Endothelial cell of hepatic sinusoid (primary cell): Measurements from ENCODE around the gene PRRC2B.
"Not testable (repeated sequence)": the region's sequence is repeated elsewhere in the genome, so short reads cannot be mapped to it uniquely, and the experiment has no call there.

Source experiments
- in situ Hi-C: cut with HindIII; loops from 2 replicates; pipeline ENCODE4 v1.10.0; 2017; ENCODE audit warnings: low sequenced_read_pairs

PRRC2B gene

DNA sequence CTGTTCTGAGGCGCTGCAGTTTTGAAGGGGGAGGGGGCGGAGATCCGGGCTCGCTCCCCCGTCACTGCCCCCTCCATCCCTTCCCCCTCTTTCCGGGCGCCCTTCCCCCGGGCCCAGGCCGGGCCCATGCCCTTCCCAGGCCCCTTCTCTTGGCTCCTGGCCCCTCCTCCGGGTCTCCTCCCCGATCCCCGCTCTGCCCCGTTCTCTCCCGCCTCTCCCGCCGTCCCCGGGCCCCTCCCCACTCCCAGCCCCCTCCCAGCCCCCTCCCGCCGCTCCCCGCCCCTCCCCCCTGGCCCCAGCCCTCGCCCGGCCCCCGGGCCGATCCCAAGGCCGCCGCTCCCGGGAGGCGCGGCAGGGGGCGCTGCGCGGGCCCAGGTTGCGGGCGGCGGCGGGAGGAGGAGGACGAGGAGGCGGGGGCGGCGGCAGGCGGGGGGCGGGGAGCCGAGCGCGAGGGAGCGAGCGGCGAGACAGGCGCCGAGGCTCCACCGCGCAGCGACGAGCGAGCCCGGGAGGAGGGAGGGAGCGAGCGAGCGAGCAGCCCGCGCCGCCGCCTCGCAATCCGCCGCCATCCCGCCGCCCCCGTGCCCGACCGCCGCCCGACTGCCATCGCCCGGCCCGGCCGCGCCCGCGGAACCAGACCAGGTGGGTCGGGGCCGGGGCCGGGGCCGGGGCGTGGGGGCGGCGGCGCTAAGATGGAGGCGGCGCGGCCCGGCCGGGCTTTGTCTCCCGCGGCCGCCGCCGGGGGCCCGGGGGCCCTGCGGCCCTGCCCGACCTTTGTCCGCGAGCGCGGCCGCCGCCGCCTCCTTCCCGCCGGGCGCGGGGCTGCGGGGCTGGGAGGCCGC, at the start of gene PRRC2B:
TSS of gene PRRC2B (plus strand) at position 465 of the 842 bp plus-strand sequence. CDS start 36,059 bp downstream, outside the sequence.
- in situ Hi-C loops: loop anchor here (5.0 kb wide), 1 partner anchor 33 kb away; no protein-coding TSS in a partner anchor

DNA sequence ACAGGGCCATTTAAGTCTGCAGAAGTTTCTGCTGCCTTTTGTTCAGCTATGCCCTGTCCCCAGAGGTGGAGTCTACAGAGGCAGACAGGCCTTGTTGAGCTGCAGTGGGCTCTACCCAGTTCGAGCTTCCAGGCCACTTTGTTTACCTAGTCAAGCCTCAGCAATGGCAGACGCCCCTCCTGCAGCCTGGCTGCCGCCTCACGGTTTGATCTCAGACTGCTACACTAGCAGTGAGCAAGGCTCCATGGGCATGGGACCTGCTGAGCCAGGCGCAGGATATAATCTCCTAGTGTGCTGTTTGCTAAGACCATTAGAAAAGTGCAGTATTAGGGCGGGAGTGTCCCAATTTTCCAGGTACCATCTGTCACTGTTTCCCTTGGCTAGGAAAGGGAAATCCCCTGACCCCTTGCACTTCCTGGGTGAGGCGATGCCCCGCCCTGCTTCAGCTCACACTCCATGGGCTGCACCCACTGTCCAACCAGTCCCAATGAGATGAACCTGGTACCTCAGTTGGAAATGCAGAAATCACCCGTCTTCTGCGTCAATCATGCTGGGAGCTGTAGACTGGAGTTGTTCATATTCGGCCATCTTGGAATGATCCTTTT, 48.9 kb upstream of the PRRC2B start:
- in situ Hi-C loops: not testable (repeated sequence)

DNA sequence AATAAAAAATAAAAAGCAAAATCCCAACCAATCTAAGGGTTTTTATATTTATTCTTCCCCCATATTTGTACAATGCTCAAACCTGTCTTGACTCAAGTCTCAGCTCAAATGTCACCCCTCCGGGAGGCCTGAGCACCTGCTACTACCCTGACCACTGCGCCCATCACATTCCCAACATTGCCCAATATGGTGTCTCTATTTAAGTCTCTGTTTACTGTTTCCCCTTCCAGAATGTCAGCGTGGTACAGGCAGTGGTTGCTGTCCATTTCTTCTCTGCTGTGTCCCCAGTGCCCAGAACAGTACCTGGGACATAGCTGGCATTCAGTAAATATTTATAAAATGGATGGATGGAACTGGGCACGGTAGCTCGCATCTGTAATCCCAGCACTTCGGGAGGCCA, 47.3 kb upstream of the PRRC2B start:
- in situ Hi-C loops: no loop called here

DNA sequence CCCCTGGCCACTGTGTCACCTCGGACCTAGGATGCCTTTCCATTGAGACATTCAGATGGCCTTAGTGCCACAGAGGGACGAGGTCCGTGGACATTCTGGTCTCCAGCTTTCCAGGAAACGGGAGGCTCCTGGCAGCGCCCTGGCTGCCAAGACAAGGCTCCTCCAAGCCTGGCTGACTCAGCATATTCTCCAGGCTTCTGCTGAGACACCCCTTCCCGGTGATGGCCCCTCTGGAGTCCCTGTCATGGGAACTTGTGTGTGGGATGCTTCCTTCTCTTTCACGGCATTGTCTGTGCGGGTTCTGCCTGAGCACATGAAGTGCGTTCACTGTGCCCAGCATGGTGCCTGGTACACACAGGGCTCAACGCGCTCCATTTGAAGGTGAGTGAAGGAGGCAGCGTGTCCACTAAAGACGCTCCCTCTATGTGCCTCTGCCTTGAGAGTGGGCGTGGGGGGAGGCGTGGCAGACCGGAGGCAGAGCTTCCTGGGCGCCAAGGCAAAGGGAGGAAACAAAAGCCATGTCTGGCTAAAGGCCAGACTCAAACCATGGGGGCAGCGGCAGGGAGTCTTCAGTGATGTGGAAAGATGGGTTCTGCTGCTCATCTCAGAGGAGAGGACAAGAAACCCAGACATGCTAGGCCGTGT, 46.4 kb upstream of the PRRC2B start:
- in situ Hi-C loops: no loop called here

DNA sequence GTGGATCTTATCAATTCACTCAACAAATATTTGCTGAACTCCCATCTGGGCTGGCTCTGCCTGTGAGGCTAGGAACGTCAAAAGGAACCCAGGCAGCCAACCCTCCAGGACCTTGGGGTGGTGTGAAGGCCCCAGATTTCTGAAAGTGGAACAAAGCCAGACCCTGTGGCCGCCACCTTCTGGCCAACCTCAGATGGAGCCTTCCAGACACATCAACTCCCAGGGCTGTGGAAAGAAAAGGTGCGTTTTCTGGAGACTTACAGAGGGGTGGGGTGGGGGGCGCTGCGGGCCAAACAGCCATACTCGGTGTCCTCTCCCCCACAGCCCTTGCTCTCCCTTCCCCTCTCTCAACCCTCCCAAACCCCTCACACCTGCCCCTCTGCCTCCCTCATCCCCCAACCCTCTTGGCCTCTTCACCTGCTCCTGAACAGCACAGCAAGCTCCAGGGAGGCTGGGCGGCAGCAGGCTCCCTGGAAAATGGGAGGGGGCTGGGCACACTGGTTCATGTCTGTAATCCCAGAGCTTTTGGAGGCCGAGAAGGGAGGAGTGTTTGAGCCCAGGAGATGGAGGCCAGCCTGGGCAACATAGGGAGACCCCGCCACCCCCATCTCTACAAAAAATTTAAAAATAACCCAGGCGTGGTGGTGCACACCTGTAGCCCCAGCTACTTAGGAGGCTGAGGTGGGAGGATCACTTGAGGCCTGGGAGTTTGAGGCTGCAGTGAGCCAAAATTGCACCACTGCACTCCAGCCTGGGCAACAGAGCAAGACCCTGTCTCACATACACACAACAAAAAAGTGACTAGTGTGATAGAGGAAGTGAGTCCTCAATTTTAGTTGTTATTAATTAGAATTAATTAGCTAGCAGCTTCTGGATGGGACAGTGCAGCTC, 45.0 kb upstream of the PRRC2B start:
- in situ Hi-C loops: no loop called here

DNA sequence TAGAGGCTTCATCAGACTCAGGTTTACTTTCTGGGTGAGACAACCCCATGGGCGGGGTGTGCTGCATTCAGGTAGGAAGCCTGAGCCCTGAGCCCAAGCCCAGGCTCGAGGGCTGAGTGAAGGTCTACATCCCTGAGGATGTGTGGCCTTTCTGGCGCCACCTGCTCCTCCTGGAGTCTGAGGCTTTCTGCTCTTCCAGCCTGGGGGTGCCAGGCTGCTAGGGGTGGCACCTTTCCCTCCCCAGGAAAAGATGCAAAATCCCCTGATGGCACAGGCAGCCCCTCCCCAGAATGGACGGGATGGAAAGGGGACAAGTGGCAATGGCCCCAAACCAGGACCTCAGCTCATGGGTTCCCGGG, 44.4 kb upstream of the PRRC2B start:
- in situ Hi-C loops: no loop called here

DNA sequence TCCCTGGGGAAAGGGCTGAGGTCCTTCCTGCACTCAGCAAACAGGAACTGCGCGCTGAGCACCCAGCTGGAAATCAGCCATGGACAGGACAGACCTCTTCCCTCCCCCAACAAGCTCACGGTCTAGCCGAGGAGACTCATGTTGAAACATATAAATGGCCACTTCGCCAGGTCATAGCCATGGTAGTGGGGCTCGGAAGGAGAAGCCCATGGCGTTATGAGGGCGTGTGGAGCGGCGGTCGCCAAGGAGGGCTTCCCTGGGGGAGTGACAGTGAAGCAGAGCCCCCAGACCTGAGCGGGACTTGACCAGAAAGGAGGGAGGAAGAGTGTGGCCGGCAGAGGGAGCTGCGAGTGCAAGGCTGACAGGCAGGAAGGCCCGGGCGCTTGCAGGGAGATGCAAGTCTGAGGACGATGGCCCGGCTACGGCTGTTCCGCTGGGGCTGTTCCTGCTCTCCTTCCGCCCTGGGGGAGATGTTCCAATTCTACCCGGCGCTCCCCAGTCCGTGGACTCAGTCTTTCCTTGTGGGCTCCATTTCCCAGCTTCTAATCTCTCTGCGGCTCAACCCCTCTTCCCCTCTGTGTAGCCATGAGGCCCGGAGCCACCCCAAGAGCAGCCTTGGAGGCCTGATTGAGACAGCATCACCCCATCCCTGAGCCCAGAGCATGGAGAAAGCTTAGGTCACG, 43.9 kb upstream of the PRRC2B start:
- in situ Hi-C loops: loop anchor here (5.0 kb wide), 1 partner anchor 87 kb away; no protein-coding TSS in a partner anchor

DNA sequence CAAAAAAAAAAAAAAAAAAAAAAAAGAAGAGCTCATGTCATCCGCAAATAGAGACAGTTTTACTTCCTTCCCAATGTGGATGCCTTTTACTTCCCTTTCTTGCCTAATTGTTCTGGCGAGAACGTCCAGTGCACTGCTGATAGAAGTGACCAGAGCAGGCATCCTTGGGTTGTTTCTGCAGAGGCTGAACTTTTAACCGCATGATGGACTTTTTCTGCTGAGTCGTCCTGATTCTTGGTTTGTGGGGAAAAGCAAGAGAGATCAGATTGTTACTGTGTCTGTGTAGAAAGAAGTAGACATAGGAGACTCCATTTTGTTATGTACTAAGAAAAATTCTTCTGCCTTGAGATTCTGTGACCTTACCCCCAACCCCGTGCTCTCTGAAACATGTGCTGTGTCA, 37.4 kb upstream of the PRRC2B start:
- in situ Hi-C loops: not testable (repeated sequence)

DNA sequence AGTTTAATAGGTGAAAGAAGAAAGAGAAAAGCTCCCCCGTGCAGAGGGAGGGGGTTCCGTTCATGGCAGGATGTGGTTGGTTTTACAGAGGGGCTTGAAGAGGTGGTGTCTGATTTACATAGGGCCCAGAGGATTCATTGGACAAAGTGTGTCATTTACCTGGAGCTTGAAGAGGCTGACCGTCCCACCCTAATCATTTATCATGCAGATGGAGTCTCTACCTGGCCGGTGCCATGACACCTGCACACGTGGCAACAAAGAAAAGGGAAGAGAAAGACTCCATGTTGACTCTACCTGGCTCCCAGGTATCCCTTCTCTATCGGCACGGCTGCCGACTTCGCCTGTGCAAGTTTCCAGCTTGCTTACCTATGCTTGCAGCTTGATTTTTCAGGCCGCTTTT, 35.3 kb upstream of the PRRC2B start:
- in situ Hi-C loops: no loop called here

DNA sequence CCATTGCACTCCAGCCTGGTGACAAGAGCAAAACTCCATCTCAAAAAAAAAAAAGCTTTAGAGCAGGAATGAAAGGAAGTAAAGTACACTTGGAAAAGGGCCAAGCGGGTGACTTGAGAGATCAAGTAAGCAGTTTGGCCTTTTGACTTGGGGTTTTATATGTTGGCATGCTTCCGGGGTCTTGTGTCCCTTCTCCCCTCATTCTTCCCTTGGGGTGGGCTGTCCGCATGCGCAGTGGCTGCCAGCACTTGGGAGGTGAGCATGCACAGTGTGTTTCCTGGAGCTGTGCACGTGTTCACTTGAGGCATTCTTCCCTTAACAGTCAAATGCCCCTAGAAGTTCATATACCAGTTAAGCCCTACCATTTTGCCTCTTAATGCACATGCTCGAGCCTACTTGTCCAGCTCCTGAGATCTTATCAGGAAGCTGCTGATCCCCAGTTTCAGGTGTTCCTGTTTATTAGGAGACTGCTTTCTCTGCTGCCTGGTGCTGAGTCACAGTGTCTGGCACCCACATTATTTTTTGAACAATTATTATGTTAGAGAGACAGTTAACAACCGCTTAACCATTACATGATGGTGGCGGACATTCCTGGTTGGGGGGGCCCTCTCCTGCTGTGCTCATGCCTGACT, 32.6 kb upstream of the PRRC2B start:
- in situ Hi-C loops: no loop called here

DNA sequence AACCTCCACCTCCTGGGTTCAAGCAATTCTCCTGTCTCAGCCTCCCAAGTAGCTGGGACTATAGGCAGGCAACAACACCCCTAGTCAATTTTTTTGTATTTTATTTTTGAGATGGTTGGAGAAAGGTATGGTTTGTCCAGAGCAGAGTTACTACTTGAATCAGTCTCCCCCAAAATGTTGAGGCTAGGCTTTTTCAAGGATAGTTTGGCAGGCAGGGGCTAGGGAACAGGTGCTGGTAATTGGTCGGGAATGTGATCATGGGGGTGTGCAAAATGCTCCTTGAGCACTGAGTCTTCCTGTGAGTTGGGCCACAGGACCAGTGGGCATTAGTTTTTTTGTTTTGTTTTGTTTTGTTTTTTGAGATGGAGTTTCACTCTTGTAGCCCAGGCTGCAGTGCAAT, 28.3 kb upstream of the PRRC2B start:
- in situ Hi-C loops: no loop called here

DNA sequence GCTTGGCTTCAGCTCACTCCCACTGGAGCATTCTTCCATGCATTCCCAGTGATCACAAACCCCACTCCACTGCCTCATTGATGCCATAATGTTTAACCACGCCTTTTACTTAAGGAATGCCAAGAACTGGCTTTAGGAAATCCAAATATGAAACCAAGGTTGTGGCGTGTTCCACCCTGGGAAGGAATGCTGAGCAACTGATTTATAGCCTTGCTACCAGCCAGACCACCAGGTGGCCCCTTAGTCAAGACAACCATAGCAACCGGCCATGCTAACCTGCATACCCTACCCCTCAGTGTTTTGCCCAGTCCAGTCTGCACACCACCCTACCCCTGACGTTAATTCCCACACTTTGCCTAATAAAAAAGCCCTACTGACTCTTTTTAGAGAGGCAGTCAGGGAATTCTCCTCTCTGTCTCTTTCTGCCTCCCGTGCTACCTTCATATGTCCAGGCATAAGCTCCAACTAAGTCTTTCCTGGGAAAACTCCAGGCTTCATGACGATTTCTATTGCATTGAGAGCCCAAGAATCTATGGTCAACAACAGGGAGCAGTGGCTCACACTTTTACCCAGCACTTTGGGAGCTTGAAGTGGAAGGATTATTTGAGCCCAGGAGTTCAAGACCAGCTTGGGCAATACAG, 27.0 kb upstream of the PRRC2B start:
- in situ Hi-C loops: no loop called here

DNA sequence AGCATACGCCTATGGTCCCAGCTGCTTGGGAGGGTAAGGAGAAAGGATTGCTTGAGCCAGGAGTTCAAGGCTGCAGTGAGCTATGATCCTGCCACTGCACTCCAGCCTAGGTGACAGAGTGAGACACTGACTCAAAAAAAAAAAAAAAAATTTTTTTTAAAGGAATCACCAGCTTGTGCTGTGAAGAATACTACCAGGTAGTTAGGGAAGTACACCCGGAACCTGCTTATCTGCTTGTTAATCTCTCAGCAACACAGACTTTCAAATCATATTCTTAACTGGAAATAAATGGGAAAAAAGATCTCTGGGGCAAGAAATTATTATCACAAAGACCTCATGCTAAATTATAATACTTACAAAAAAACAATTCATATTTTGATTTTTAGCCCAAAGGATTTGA, 26.4 kb upstream of the PRRC2B start:
- in situ Hi-C loops: no loop called here

DNA sequence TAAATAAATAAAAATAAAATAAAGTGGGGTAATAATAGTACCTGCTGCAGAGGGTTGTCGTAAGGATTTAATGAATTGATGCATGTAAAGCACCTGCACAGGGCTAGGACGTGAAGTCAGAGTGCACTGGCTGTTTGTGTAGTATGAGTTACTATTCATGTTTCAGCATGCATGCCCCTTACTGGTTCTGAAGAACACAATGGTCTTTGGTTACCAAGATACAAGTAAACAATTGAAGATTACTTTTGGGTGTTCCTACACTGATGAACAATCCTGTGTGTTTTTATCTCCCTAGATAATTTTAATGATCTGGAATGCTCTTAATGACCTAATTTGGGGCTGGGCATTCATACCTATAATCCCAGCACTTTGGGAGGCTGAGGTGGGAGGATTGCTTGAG, 23.2 kb upstream of the PRRC2B start:
- in situ Hi-C loops: no loop called here

DNA sequence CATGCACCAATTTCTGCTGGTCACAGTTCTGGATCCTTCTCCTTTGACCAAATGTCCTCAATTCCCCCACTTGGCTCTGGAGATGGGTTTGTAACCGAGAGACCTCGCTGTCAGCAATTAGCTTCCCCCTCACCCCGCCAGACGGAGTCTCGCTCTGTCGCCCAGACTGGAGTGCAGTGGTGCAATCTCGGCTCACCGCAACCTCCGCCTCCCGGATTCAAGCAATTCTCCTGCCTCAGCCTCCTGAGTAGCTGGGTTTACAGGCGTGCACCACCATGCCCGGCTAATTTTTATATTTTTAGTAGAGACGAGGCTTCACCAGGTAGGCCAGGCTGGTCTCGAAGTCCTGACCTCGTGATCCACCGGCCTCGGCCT, 21.3 kb upstream of the PRRC2B start:
- in situ Hi-C loops: not testable (repeated sequence)

DNA sequence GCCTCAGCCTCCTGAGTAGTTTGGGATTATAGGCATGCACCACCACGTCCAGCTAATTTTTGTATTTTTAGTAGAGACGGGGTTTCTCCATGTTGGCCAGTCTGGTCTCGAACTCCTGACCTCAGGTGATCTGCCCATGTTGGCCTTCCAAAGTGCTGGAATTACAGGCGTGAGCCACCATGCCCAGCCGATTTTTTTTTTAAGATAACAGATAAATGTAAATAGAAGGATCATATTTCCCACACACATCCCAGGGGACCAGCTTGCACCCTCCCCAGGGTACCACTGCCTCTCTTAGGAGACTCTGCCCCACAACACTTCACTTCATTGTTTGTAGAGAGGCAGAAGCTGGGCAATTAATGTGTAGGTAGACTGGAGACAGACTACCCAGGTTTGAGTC, 19.2 kb upstream of the PRRC2B start:
- in situ Hi-C loops: not testable (repeated sequence)

DNA sequence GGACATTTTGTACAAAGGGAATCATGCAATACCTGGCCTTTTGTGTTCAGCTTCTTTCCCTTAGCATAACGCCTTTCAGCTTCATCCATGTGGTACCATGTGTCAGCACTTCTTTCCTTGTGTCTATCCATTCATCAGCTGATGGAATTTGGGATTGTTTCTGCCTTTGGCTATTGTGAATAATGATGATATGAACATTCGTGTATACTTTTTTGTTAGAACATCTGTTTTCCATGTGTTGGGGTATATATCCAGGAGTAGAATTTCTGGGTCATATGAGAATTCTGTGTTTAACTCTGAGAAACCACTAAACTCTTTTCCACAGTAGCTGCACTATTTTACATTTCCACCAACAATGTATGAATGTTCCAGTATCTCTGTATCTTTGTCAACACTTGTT, 14.8 kb upstream of the PRRC2B start:
- in situ Hi-C loops: no loop called here

DNA sequence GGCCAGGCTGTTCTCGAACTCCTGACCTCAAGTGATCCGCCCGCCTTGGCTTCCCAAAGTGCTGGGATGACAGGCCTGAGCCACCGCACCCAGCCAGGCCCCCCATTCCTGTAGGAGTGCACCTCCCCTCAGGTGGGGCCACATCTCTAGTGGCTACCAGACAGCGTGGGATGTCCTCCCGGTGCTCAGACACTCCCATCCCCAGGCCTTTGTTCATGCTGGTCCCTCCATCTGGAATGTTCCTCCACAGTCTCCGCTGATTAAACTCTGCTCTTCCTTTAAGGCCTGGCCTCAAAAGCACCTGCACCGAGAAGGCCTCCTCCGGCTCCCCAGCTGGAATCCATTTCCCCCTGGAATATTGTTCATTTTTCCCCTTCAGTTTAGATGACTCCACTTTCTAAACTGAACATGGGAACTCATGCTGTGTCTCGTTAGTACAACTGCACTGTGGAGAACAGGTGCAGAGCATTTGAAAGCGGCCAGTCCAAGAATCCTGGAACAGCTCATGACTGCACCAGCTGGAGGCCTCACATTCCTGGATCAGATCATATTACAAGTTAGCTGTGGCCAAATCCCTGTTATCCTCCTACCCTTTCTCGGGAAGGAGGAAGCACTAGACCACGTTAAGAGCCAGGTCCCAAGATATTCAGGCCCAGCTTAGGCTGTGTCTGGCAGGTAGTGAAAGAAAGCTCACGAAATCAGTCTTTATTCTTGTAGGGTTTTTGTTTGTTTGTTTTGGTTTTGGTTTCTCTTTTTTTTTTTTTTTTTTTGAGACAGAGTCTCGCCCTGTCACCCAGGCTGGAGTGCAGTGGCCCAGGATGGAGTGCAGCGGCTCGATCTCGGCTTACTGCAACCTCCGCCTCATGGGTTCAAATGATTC, 10.8 kb upstream of the PRRC2B start:
- in situ Hi-C loops: no loop called here

DNA sequence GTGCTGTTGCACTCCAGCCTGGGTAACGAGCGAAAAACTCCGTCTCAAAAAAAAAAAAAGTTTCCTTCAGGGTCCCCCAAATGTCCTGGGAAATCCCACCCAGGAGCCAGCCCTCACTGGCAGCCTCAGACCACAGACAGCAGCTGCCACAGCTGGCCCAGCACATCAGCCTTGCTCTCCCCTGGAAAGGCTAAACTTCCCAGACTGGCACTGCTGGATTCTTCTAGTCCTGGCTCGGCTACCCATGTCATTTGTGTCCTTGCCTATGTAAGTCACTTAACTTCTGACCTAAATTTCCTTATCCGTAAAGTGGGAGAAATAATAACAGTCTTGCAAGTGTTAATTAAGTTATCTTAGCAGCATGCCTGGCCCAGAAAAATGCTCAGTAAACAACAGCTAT, 8.6 kb upstream of the PRRC2B start:
- in situ Hi-C loops: no loop called here
